A204.1 (cell line): ENCODE measurements around the gene GNAZ.

Experiments used
- FAIRE-seq: peaks from 2 replicates; lab custom pipeline; 2012; peaks lifted over from hg19 to GRCh38; lab: Jason Lieb, UNC

GNAZ gene

DNA sequence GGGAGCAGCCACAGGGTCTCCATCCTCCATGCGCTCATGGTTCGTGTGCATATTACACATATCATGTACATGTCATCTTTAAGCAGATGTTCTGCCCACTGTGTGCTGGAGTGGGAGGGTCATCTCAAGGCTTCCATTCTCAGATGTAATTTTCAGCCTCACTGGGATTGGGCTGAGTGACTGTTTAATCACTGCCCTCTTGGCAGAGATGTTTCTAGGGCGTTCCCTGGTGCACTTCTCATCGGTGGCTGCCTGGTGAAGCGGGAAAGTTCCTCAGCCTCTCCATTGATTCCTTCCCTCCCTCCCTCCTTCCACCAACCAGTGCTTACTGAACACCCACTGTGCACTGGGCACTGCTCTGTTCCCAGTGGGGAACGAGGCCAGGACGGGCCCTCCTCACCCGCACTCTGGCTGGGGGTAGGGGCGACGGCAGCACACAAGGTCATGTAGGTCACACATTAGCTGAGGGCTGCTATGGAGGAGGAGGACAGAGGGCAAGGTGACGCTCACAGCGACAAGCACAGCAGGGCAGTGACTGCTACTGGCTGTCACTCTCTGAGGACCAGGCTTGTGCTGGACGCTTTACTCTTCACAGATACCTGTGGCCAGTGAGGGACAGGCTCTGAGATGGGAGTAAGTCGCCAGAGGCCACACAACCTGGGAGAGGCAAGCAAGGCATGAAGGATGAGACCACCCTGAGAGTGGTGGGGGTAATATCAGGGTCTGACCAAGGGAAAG lies 22.9 kb downstream of the GNAZ start:
- no peak for FAIRE-seq

DNA sequence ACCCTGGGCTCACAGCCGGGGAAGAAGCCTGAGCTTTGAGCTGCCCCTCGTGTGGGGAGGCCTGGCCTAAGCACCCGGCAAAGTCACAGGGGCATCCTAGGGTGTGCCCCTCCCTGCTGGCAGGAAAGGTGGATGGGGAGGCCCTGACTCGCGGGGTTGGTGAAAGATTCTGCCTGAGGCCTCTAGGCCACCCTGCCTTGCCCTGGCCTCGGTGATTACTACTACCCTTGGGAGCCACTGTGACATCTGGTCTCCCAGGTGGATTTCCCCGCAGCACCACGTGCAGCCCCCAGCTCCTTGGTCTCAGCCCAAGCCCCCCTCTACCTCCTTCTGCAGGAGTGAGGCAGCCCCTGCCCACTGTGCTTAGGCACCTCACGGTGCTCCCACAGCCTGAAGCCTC lies 23.9 kb downstream of the GNAZ start:
- no peak for FAIRE-seq

DNA sequence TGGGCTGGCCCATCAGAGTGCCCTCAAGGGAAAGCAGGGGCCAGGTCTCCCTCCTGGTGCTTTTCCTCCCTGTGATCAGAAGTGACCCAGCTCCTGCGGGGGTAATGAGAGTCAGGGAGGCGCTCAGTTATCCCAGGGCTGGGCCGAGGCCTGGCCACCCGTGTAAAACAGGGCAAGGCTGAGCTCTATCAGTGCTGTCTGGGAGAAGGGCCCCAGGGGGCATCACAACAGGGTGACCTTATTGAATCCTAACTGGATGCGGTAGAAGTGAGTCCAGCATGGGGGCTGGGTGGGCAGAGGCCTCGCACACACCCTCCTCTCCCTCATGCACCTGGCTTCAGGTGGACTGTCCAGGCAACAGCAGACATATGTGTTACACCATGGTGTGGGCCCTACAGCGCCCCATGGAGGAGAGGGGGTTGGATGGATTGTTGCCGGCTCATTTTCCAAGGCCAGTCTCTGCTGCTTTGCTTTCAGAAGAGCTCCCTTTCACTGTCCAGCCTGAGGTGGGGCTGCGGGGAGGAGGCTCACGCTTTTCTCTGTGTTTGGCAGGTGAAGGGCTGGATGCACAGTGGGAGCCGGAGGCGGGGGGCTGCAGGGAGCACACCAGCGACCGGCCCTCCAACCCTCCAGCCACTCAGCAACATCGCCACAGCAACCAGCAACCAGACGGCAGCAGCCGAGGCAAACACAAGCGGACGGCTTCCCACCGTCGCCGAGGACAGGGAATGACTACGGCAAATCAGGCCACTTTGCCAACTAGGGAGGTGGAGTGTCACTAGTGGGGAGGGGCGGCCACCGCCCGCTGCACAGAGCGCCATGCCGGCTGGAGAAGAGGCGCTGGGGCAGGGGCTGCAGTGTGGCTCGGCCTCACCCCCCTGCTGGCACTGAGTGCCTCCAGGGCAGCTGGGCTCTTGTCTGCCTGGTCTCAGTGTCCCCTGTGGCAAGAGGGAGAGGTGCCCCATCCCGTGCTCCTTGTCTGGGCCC lies 24.7 kb downstream of the GNAZ start:
- no peak for FAIRE-seq

DNA sequence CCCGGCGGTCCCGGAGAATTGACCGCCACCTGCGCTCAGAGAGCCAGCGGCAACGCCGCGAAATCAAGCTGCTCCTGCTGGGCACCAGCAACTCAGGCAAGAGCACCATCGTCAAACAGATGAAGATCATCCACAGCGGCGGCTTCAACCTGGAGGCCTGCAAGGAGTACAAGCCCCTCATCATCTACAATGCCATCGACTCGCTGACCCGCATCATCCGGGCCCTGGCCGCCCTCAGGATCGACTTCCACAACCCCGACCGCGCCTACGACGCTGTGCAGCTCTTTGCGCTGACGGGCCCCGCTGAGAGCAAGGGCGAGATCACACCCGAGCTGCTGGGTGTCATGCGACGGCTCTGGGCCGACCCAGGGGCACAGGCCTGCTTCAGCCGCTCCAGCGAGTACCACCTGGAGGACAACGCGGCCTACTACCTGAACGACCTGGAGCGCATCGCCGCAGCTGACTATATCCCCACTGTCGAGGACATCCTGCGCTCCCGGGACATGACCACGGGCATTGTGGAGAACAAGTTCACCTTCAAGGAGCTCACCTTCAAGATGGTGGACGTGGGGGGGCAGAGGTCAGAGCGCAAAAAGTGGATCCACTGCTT lies 25.5 kb downstream of the GNAZ start:
- FAIRE-seq = no peak

DNA sequence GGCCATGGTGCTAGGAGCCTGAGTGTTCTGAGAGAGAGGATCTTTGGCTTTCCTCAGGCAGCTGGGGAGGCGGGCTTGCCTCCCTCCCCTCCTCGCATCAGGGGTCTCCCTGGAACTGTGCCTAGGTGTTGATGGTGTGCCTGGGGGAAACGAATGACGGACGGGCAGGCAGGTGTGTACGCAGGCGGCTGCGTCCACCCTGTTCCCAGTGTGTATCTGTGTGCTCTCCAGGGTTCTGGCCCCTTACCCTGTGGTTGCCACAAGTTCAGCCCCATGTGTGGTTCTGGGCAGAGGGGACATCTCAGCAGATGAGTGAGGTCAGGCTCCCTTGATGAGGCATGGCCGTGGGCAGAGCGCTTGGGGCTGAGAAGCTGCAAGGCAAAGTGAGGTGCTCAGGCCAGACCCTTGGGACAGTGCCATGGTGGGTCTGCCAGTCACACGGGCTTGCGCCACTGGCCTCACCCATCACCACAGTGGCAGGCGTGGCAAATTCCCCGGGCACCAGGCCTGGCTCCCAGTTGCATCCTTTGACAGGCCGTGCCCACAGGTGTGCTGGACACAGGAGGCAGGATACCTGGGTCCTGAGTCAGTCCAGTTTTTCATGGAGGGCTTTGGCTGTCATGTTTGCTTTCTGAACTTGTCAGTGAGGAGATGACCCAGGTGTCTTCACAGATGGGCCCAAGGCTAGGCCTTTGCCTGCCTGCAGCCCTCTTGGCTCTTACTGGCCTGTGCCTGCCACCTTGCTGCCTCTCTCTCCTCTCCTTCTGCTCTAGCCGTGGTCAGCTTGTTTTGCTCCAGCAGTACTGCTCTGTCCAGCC lies 27.3 kb downstream of the GNAZ start:
- no peak for FAIRE-seq

DNA sequence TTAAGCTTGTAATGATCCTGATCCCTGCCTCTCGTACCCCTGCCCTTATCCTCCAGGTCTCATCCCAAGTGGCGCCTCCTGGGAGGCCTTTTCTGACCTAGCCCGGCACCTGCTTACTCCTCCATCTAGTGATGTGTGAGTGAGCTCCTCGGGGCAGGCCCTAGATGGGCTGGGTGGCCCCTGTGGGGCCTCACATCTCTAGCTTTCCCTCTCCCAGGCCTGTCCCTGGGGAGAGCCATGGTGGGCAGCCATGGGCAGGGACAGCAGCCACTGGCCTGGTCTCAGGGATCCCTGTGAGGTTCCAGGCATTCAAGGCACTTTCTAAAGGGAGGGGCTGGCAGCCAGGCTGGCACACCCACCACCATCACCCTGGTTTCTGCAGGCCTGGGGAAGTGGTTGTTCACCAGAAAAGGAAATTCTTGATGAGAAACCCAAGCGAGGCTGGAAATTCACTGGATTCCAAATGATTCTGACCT lies 27.9 kb downstream of the GNAZ start:
- no peak for FAIRE-seq

DNA sequence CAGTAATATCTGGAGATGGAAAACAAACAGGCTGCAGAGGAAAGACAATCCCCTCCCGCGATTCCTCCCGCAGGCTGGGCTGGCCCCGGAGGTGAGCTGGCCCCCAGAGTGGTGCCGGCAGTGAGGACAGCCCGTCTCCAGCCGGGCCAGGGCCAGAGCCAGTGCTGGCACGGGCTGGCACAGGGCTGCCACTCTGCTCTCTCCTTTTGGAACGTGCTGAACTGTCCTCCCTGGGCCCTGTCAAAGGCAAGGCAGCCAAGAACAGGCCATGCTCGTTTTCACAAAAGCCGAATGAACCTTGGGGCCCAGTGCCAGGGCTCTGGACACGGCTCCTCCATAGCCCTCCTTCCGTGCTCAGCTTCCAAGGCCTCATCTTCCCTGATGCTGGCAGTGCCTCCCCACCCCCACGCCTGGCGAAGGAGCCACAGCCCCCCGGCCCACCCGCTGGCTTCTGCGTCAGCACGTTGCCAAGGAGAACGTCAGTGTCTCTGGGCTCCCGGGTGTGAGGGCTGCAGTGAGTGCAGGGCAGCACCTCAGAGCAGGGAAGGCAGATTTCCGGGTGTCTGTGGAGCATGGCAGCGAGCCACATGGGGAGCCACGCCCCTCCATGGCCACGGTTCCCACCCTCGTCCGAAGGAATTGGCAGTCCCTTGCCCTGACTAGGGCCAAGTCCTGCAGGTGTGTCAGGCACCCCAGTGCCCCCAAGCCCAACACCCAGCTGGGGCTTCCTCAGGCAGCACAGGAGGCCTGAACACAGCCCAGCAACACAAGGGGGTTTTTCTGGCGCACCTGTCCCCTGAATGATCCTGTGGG lies 28.6 kb downstream of the GNAZ start:
- no peak for FAIRE-seq

DNA sequence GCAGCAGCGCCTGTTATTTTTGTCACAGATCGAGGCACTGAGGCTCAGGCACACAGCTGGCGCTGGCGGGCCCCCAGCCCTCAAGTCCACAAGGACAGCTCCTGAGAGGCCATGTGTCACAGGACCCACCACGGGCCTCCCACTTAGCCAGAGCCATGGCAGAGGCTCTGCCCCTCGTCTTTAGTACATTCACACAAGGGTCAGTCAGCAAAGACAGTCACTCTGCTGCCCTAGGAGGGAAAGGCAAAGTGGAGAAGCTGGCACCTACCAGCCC lies 29.1 kb downstream of the GNAZ start:
- FAIRE-seq = no peak

DNA sequence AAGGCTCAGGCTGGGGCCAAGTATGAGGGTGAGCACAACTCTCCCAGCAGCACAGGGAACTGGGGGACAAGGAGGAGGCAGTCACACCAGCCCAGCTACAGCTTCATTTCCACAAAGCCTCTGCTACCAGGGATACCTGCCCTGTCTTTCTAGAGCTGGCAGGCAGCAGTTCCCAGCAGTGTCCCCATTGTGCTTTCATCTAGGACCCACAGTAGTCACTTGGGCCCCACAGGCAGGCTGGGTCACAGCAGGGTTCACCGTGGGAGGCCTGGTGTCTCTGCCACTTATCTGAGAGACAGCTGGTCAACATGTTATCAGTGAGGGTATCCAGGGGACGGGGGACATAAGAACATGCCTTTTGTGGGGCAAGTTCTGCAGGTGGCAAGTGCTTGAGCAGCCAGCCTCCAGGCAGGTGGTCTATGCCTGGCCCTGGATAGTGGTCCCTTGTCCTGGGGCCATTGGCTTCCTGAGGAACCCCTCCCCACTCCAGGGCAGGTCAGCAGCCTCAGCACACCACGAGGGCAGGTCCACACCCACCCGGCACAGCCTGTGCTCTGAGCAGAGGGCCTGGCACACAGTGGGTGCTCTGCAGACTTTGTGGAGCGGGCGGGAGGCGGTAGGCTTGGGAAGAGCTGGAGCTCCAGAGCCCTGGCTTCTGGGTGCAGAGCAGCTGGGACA lies 29.9 kb downstream of the GNAZ start:
- no peak for FAIRE-seq

DNA sequence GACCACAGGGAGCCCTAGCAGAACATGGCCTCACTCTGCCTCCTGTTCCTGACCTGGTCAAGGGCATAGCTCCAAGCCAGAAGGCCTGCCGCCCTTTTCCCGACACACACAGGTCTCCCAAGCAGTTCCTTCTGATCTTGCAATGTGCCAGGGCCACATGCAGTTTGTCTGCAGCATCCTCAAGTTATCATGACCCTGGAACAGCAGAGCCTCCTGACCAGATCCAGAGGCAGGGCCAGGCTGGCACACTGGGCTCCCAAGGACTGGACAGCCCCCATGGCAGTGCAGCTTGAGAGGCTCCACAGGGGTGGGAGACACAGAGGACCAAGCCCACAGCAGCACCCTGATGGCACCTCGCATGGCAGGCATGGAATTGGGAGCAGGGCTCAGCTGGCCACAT lies 31.2 kb downstream of the GNAZ start:
- FAIRE-seq = no peak

DNA sequence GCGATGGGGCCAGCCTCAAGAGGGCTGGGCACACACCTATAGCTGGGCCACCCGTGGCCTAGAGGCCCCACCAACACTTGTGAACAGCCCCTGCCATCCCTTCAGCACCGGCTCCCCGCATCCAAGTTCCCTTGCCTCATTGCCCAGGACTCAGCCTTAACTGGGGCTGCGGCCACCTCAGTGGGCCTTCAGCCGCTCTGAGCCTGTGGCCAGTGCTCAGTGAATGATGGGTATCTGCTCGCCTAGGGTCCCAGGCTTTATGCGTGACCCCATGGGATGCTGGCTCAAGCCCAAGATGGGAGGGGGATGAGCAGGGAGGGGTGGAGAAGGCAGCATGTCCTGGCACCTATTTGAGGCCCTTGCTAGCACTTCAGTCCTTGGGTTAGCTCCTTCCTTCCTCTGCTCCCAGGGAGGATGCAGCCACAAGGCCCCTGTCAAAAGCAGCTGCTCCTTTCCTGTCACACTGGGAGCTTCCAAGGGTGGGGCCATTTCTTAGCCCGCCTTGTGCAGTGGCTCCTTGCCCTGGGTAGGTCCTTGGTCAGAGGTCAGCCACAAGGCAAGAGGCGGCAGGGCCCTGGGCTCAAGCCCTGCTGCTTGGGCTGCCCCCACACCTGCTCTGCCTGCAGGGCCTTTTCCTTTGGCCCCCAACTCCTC lies 31.8 kb downstream of the GNAZ start:
- FAIRE-seq = no peak

DNA sequence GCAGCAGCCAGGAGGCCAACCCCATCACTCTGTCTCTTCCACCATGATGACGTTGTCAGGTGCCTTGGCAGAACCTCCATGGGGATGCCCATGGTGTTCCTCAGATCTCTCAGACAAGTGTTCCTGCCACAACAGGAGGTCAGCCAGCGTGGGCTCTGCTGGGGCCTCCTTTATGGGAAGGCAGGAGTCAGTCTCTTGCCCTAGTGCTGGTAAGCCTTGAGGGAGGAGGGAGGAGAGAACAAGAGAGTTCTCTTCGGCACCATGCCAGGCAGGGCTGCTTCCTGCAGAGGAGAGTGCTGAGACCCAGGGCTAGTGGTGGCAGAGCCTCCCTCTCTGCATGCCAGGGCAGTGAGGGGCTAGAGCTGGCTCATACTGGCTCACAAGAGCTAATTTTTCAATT lies 32.5 kb downstream of the GNAZ start:
- no peak for FAIRE-seq

DNA sequence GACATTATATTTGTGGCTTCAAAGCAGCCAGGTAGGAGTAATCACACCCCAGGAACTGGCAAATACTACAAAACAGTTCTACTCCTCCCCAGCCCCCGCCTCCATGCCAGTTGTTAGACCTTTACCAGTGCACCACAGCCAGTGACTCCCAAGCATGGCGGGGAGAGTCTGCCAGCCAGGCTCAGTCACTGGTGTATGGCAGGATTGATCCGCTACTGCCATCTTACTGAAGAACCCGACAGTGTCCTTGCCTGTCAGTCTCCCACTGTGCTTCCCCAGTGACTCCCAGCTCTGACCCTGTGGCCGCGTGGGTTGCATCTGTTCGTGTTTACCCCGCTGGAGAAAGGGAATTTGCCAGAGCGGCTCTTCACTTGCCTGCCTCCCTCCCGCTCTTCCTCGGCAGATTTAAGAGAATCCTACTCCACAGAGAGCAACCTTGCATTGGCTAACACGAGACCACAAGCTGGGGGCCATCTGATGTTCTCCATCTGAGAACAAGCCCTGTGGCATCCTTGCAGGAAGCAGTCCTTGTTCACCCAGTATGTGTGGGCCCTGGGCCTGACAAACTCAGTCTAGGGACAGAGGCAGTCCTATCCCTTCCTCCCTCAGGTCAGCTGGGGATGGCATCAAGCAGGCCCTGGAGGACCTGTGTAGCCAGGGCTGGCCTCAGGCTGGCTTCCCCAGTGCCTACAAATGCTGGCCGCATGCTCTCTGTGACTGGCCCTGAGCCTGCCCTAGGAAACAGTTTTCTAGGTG lies 33.1 kb downstream of the GNAZ start:
- FAIRE-seq = no peak

DNA sequence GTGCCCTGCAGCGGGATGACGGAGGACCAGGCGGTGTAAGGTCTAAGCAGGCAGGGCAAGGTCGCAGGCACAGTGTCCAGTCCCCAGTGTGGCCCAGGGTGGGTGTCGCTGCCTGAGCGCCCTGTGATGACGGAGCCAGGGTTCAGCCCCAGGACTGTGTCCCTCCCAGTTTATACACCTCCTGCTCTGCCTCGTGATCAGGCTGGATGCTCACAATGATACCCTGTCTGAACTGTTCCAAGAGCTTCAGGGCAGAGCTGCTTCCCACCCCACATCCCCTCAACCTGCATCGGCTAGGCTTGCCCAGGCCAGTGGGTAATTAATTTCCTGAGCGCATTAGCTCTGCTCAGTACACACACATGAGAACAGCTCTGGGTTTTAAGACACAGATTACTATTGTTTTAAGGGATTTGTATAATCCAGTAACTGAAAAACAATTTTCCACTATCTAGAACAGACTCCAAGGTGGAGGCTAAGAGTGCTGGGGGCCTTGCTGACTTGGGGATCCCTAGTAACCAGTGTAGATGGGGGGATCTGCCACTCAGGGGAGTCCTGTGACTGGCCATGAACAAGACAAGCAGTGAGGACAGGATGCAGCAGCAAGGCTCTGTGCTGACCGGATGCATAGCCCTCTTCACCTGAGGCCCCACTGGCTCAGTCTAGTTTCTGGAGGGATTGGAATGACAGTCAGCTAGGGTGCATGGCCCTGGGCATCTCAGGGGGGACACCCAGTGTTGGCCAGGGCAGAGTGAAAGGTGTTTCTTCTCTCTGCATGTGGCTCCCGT lies 34.1 kb downstream of the GNAZ start:
- no peak for FAIRE-seq

DNA sequence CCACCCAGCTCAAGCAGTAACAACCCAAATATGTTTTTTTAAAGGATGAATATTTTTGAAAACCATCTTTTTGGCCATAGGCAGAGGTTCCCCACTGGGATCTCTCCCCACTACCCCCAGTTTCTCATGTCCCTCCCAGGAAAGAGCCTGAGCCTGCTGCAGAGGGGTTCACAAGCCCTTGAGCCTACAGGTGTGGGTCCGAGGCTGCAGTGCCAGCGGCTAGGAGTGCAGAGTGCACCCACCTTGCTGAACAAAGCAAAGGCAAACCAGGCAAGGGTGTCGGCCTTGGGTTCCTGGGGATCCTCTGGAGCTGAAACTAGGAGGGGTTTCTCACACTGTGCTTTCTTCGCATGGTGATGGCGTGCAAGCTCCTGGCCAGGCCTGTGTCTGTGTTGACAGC lies 35.0 kb downstream of the GNAZ start:
- no peak for FAIRE-seq

DNA sequence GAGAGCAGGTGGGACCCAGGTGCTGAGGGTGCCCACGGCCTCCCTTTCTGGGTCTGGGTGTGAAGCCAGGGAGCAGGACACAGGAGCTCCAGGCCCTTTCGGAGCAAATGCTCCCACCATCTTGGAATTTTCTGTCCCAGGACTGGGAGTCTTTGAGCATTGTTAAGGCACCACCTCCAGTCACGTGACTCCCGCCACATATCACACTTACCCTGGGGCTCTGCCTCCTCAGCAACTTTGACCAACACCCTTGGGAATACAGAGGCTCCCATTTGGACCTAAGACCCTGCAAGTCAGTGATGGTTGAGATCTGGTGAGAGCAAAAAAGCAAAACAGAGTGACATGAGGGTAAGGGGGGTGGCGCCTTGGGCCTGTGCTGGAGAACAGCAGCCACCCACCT lies 35.6 kb downstream of the GNAZ start:
- no peak for FAIRE-seq

DNA sequence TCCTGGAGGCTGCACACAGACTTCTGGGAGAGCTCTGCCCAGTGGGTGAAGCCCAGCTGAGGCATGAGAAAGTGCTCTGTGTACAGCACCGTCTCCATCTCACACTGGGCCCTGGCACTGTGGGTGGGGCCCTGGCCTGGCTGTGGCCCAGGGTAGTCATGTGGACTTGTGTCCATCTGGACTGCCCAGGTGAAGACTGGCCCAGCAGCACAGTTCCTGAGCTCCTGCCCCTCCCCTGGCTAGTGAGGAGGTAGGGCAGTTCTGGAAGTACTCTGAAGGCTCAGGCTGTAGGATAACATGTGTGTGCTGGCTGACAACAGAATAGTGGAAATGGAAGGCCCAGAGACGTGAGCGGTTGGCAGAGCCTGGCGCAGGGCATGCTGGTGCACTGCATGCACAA lies 36.0 kb downstream of the GNAZ start:
- no peak for FAIRE-seq

DNA sequence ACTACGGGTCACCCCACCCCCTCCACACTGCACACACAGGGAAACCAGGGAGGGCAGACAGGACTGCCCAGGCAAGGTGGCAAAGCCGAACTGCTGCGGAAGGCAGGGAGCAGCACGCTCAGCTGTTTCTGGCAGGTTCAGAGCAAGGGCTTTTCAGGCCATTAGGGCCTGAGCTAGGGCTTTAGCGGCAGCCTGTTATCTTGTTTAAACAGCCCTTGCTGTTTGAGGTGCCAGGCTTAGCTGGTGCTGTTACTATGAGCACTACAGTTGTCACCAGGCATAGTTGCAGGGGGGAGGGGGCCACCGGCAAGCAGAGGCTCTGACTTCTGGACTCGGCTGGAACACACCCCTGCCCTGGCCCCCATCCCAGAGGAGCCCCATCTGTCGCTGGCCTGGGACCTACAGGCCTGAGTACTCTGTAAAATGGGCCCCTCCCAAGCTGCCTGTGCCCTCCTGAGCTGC lies 36.6 kb downstream of the GNAZ start:
- FAIRE-seq = no peak
